Nucleus accumbens (tissue), 56 donors: ENCODE data around the gene NOTCH4.

Source experiments
- DNase-seq, 56 donors: peaks; one replicate each; lab custom pipeline; 2025; lab: John Stamatoyannopoulos, UW

Gene NOTCH4

GRCh38 chr6:32183483-32184083 lies 40.3 kb downstream of the NOTCH4 start:
- no peak for DNase-seq

GRCh38 chr6:32183030-32183429 lies 40.8 kb downstream of the NOTCH4 start:
- no peak for DNase-seq

GRCh38 chr6:32182555-32182981 lies 41.3 kb downstream of the NOTCH4 start:
- DNase-seq, result no peak

GRCh38 chr6:32181915-32182529 lies 41.8 kb downstream of the NOTCH4 start:
- DNase-seq, result no peak

- no peak for DNase-seq
Observed at GRCh38 chr6:32181148-32181702, 42.6 kb downstream of the NOTCH4 start.

- no peak for DNase-seq
Observed at GRCh38 chr6:32179766-32180405, 44.0 kb downstream of the NOTCH4 start.

- peak in 2 of 56 donors; percentile 57 to 63 for DNase-seq
Observed at GRCh38 chr6:32178547-32179440, 45.1 kb downstream of the NOTCH4 start.

GRCh38 chr6:32177788-32178546 lies 45.9 kb downstream of the NOTCH4 start, which contains the start of gene RNF5:
Gene RNF5 (plus strand): TSS chr6:32178405. CDS start chr6:32178512, 107 bp downstream.
- peak; percentile 71 to 99 (median 96) for DNase-seq

- peak in 17 of 56 donors; percentile 34 to 76 (median 60) for DNase-seq
Observed at GRCh38 chr6:32177183-32177787, 46.6 kb downstream of the NOTCH4 start.

- DNase-seq, result no peak
Observed at GRCh38 chr6:32176476-32177182, 47.2 kb downstream of the NOTCH4 start.

GRCh38 chr6:32175711-32176475 lies 48.0 kb downstream of the NOTCH4 start, which contains the start of gene AGPAT1:
Gene AGPAT1 (minus strand): TSS chr6:32176084. CDS start chr6:32171496, 4,588 bp downstream.
- DNase-seq, result peak; percentile 71 to 99 (median 97)

- no peak for DNase-seq
Observed at GRCh38 chr6:32175322-32175710, 48.6 kb downstream of the NOTCH4 start.

- DNase-seq, result no peak
Observed at GRCh38 chr6:32174416-32174815, 49.5 kb downstream of the NOTCH4 start.

- DNase-seq, result no peak
Observed at GRCh38 chr6:32173051-32173727, 50.7 kb downstream of the NOTCH4 start.

- no peak for DNase-seq
Observed at GRCh38 chr6:32171234-32171633, 52.6 kb downstream of the NOTCH4 start.

- no peak for DNase-seq
Observed at GRCh38 chr6:32170294-32170693, 53.6 kb downstream of the NOTCH4 start.
